Keratinocyte (primary cell): ENCODE measurements around the gene STAT3. TPM values are rescaled to one million over a fixed set of nuclear protein-coding genes. Genes with fewer than 3 reads are reported as not detected.
"Not testable (repeated sequence)": the region's sequence is repeated elsewhere in the genome, so short reads cannot be mapped to it uniquely, and the experiment has no call there.

Experiments
- DNase-seq: peaks from one replicate; pipeline ENCODE4 v3.0.0-alpha.2; 2011; ENCODE audit warnings: low read depth, missing footprints, low spot score
- FAIRE-seq: peaks from 2 replicates; lab custom pipeline; 2011; peaks lifted over from hg19 to GRCh38; lab: Jason Lieb, UNC
- H2AFZ ChIP-seq: 2 replicates; pipeline ENCODE4 v1.6.0; 2012; ENCODE audit warnings: low read length, control low read depth, inconsistent platforms; ENCODE audit not compliant: control insufficient read depth
- H3K27ac ChIP-seq: 2 replicates; pipeline ENCODE4 v1.5.1; 2011; ENCODE audit warnings: low read length; ENCODE audit not compliant: control insufficient read depth, insufficient read depth
- H3K27me3 ChIP-seq: 3 replicates; pipeline ENCODE4 v1.6.0; 2011; ENCODE audit warnings: low read length; ENCODE audit not compliant: control insufficient read depth, insufficient read depth; ENCODE audit errors: extremely low read depth
- H3K36me3 ChIP-seq, 2 experiments: 2 replicates in 1 of 2; 3 replicates in 1 of 2; pipeline ENCODE4 v1.5.1; 2011; ENCODE audit warnings: low read length in 2 of 2, mild to moderate bottlenecking in 1 of 2; ENCODE audit not compliant: control insufficient read depth in 2 of 2, insufficient read depth in 2 of 2; ENCODE audit errors: extremely low read depth in 1 of 2
- H3K4me1 ChIP-seq: 3 replicates; pipeline ENCODE4 v1.5.1; 2011; ENCODE audit warnings: low read length; ENCODE audit not compliant: control insufficient read depth, insufficient read depth; ENCODE audit errors: extremely low read depth
- H3K4me2 ChIP-seq: 3 replicates; pipeline ENCODE4 v1.6.0; 2011; ENCODE audit warnings: low read depth, low read length; ENCODE audit not compliant: control insufficient read depth, insufficient read depth; ENCODE audit errors: extremely low read depth
- H3K4me3 ChIP-seq, 3 experiments: fragments of 200-600 bp in 1 of 3; sonication (generic) in 1 of 3; 2 replicates in 2 of 3; 3 replicates in 1 of 3; pipeline ENCODE4 v1.5.1; 2011 to 2016; ENCODE audit warnings: low read length in 3 of 3, mild to moderate bottlenecking in 3 of 3, control low read depth in 2 of 3, inconsistent platforms in 1 of 3, low read depth in 1 of 3, mixed read lengths in 1 of 3, mixed run types in 1 of 3, moderate library complexity in 1 of 3; ENCODE audit not compliant: control insufficient read depth in 2 of 3, insufficient read depth in 2 of 3; ENCODE audit errors: extremely low read depth in 1 of 3
- H3K79me2 ChIP-seq: 2 replicates; pipeline ENCODE4 v1.6.0; 2012; ENCODE audit warnings: low read length; ENCODE audit not compliant: control insufficient read depth, insufficient read depth
- H3K9ac ChIP-seq: 3 replicates; pipeline ENCODE4 v1.6.0; 2011; ENCODE audit warnings: low read length; ENCODE audit not compliant: control insufficient read depth, insufficient read depth; ENCODE audit errors: extremely low read depth
- H3K9me1 ChIP-seq: 3 replicates; pipeline ENCODE4 v1.6.0; 2011; ENCODE audit warnings: low read length; ENCODE audit not compliant: control insufficient read depth, insufficient read depth; ENCODE audit errors: extremely low read depth
- H3K9me3 ChIP-seq: 2 replicates; pipeline ENCODE4 v1.5.1; 2012; ENCODE audit warnings: low read depth, low read length; ENCODE audit not compliant: control insufficient read depth
- H4K20me1 ChIP-seq: 3 replicates; pipeline ENCODE4 v1.6.0; 2011; ENCODE audit warnings: low read length; ENCODE audit not compliant: control insufficient read depth, insufficient read depth; ENCODE audit errors: extremely low read depth
- CTCF ChIP-seq, 3 experiments: IDR thresholded peaks in 1 of 3; conservative IDR thresholded peaks in 1 of 3; optimal IDR thresholded peaks in 1 of 3; 2 replicates in 2 of 3; 3 replicates in 1 of 3; pipeline versions ENCODE3 to v1.5.1; 2011; ENCODE audit warnings: low read length in 3 of 3, mild to moderate bottlenecking in 3 of 3, moderate library complexity in 2 of 3, control low read depth in 1 of 3, inconsistent platforms in 1 of 3; ENCODE audit not compliant: insufficient read depth in 2 of 3; ENCODE audit errors: extremely low read depth in 1 of 3
- EZH2 ChIP-seq: IDR thresholded peaks from one replicate; pipeline ENCODE4 v1.6.1; 2012; ENCODE audit warnings: inconsistent platforms, mild to moderate bottlenecking, low read length, moderate library complexity
- dilution Hi-C: fragments of 300-500 bp; cut with MboI; formaldehyde crosslinking; loops from one replicate; pipeline ENCODE4 v1.7.0; 2020; ENCODE audit warnings: low sequenced_read_pairs; ENCODE audit not compliant: extremely low pct_ligation_motif_present
- polyA plus RNA-seq, 5 experiments: library from polyadenylated mRNA; depleted of rRNA in 3 of 5; stranded (reverse) in 3 of 5; stranded (forward) in 1 of 5; unstranded in 1 of 5; fragments of >200 nt; gene quantifications; 1 replicate in 1 of 5; 2 replicates in 3 of 5; 3 replicates in 1 of 5; pipeline versions ENCODE4 v1.2.1 to v1.2.3, GENCODE V29; 2011 to 2012; ENCODE audit warnings: missing spikeins in 2 of 5, low read depth in 1 of 5, low replicate concordance in 1 of 5

Gene STAT3
- polyA plus RNA-seq, 1 donor (not counting 4 experiments of a cell fraction or from before 2014, with no cell fraction given), result 37.4 TPM

- H3K27ac ChIP-seq, H4K20me1 ChIP-seq, H3K36me3 ChIP-seq, H3K9ac ChIP-seq, FAIRE-seq, H3K4me3 ChIP-seq, DNase-seq, H3K4me2 ChIP-seq, H3K9me1 ChIP-seq, H3K27me3 ChIP-seq, H3K9me3 ChIP-seq, dilution Hi-C loops, H2AFZ ChIP-seq: not testable (repeated sequence)
- H3K4me1 ChIP-seq, result peaks cover 15% of the 10 kb centered on the region
- peaks cover 84% of the 10 kb centered on the region for H3K79me2 ChIP-seq
Measured at GRCh38 chr17:42366176-42367023, 21.8 kb downstream of the STAT3 start.

- H3K79me2 ChIP-seq, result peaks cover 87% of the 10 kb centered on the region
- no peaks in the 10 kb centered on the region for H3K36me3 ChIP-seq
- H3K4me3 ChIP-seq, result no peak overlapping the region
- TF ChIP-seq CTCF (optimal IDR thresholded peaks at IDR 0.05 in 1 of 3, IDR thresholded peaks at IDR 0.05 in 1 of 3, conservative IDR thresholded peaks at IDR 0.05 in 1 of 3; ENCODE audit: extremely low read depth in 1 of 3, insufficient read depth in 2 of 3, low read length in 3 of 3), result no peak
- TF ChIP-seq EZH2, result no peak
- peaks cover 5% of the 10 kb centered on the region for H3K9me1 ChIP-seq
- no peak overlapping the region for H3K27ac ChIP-seq
- no peaks in the 10 kb centered on the region for H3K9me3 ChIP-seq
- peaks cover 6% of the 10 kb centered on the region for H4K20me1 ChIP-seq
- H3K4me1 ChIP-seq, result peaks cover 20% of the 10 kb centered on the region
- dilution Hi-C loops, result no loop called here
- FAIRE-seq (no peak), DNase-seq (no peak)
- no peak overlapping the region for H3K4me2 ChIP-seq
- H3K9ac ChIP-seq, result no peak overlapping the region
- no peaks in the 10 kb centered on the region for H3K27me3 ChIP-seq
- H2AFZ ChIP-seq, result no peak overlapping the region
Measured at GRCh38 chr17:42365136-42365535, 23.1 kb downstream of the STAT3 start.
